VCaP (cell line): Measurements from ENCODE around the gene ARHGEF17.

Experiments
- H3K27ac ChIP-seq: fragments of 450-650 bp; 2 replicates; pipeline ENCODE4 v1.5.1; 2017
- TF ChIP-seq, protein P1 (sequence below): fragments of 450-650 bp; conservative IDR thresholded peaks from 2 replicates; pipeline ENCODE4 v1.5.1; 2017; ENCODE audit warnings: mild to moderate bottlenecking, moderate library complexity

ARHGEF17 gene

DNA sequence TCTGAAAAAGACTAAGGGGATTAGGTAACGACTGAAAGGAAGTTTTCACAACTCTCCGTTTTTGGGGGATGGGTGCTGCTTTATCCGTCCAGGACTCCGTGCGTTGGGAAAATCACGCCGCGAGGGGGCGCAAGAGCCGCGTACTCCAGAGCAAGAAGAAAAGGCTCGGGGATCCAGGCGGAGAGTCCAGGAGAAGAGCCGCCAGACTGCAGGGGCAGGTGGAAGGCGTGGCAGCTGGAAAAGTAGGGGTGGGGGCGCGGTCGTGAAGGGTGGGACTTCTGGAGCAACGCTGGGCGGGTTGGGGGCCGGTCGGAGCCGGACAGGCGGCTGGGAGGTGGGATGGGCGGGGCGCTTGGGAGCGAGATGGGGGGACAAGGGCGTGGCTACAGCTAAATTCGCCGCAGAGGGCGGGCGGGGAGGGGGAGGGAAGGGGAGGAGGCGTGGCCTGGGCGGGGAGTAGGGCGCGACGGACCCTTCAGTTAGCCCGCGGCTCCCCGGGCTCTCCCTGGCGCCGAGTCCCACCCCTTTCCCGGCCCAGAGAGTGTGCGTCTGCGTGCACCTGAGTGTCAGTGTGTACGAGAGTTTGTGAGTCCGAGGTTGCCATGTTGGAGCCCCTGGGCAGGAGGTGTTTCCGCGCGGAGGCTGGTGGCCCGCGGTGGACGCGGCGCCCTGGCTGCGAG is 613 bp upstream of the ARHGEF17 start:
- H3K27ac ChIP-seq: peak overlapping the region; percentile 92
- TF ChIP-seq, protein P1, sequence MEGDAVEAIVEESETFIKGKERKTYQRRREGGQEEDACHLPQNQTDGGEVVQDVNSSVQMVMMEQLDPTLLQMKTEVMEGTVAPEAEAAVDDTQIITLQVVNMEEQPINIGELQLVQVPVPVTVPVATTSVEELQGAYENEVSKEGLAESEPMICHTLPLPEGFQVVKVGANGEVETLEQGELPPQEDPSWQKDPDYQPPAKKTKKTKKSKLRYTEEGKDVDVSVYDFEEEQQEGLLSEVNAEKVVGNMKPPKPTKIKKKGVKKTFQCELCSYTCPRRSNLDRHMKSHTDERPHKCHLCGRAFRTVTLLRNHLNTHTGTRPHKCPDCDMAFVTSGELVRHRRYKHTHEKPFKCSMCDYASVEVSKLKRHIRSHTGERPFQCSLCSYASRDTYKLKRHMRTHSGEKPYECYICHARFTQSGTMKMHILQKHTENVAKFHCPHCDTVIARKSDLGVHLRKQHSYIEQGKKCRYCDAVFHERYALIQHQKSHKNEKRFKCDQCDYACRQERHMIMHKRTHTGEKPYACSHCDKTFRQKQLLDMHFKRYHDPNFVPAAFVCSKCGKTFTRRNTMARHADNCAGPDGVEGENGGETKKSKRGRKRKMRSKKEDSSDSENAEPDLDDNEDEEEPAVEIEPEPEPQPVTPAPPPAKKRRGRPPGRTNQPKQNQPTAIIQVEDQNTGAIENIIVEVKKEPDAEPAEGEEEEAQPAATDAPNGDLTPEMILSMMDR: peak; percentile 95

DNA sequence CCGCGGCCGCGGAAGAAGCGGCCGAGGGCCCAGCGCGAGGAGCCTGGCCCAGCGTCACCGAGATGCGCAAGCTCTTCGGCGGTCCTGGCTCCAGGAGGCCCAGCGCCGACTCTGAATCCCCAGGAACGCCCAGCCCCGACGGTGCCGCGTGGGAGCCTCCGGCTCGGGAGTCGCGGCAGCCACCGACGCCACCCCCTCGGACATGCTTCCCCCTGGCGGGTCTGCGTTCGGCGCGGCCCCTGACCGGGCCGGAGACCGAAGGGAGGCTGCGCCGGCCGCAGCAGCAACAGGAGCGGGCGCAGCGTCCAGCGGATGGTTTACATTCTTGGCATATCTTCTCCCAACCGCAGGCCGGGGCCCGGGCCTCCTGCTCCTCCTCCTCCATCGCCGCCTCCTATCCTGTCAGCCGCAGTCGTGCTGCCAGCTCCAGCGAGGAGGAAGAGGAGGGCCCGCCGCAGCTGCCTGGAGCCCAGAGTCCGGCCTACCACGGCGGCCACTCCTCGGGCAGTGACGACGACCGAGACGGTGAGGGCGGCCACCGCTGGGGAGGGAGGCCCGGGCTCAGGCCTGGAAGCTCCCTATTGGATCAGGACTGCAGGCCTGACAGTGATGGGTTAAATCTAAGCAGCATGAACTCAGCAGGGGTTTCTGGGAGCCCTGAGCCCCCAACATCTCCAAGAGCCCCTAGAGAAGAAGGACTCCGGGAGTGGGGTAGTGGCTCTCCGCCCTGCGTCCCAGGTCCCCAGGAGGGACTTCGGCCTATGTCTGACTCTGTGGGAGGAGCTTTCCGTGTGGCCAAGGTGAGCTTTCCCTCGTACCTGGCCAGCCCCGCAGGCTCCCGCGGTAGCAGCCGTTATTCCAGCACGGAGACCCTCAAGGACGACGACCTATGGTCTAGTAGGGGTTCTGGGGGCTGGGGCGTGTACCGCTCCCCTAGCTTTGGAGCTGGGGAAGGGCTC is 1.2 kb downstream of the ARHGEF17 start:
- TF ChIP-seq, protein P1: no peak

DNA sequence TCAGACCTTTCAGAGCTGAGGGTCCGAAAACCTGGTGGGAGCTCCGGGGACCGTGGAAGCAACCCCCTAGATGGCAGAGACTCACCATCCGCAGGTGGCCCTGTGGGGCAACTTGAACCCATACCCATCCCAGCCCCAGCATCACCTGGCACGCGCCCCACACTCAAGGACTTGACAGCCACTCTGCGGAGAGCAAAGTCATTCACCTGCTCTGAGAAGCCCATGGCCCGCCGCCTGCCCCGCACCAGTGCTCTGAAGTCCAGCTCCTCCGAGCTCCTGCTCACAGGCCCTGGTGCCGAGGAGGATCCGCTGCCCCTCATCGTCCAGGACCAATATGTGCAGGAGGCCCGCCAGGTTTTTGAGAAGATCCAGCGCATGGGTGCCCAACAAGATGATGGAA is 2.0 kb downstream of the ARHGEF17 start:
- H3K27ac ChIP-seq: no peak overlapping the region
- TF ChIP-seq, protein P1: no peak

More for the DNA sequence above, 1.2 kb downstream of the ARHGEF17 start:
- H3K27ac ChIP-seq: peak overlapping the region; percentile 92

DNA sequence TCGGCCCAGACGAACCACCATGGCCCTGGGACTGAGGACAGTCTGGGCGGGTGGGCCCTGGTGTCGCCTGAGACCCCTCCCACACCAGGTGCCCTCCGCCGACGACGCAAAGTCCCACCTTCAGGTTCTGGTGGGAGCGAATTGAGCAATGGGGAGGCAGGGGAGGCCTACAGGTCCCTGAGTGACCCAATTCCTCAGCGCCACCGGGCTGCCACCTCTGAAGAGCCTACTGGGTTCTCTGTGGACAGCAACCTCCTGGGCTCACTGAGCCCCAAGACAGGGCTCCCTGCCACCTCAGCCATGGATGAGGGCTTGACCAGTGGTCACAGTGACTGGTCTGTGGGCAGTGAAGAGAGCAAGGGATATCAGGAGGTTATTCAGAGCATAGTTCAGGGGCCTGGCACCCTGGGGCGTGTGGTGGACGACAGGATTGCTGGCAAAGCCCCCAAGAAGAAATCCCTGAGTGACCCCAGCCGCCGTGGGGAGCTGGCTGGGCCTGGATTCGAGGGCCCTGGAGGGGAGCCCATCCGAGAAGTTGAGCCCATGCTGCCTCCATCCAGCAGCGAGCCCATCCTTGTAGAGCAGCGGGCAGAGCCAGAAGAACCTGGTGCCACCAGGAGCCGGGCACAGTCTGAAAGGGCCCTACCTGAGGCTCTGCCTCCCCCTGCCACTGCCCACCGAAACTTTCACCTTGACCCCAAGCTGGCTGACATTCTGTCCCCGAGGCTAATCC is 2.8 kb downstream of the ARHGEF17 start:
- H3K27ac ChIP-seq: no peak overlapping the region
- TF ChIP-seq, protein P1: no peak

DNA sequence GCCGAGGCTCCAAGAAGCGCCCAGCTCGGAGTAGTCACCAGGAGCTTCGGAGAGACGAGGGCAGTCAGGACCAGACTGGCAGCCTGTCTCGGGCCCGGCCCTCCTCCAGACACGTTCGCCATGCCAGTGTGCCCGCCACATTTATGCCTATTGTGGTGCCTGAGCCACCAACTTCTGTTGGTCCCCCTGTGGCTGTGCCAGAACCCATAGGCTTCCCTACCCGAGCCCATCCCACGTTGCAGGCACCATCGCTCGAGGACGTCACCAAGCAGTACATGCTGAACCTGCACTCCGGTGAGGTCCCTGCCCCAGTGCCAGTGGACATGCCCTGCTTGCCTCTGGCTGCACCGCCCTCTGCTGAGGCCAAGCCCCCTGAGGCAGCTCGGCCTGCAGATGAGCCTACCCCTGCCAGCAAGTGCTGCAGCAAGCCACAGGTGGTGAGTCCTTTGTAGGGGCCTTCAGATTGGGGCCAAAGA is 3.4 kb downstream of the ARHGEF17 start:
- TF ChIP-seq, protein P1: no peak
- no peak overlapping the region for H3K27ac ChIP-seq

DNA sequence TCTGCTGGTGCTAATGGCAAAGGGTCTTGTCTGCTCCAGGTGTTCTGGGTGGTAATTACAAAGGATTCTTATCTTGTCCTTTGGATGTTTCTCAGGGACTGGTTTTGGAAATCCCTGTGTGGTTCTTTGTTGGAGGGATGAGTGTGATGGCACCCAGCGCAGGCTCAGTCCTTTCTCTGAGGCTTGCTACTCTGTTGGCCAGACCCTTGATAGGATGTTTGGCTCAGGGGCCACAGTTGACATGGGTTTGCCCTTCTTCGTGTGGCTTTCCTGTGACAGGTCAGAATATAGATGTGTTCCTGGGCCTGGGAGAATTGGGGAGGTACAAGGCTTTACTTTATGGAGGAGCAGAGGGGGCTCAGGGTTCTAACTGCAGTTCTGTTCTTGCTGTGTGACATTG is 4.0 kb downstream of the ARHGEF17 start:
- TF ChIP-seq, protein P1: no peak
- no peak overlapping the region for H3K27ac ChIP-seq

DNA sequence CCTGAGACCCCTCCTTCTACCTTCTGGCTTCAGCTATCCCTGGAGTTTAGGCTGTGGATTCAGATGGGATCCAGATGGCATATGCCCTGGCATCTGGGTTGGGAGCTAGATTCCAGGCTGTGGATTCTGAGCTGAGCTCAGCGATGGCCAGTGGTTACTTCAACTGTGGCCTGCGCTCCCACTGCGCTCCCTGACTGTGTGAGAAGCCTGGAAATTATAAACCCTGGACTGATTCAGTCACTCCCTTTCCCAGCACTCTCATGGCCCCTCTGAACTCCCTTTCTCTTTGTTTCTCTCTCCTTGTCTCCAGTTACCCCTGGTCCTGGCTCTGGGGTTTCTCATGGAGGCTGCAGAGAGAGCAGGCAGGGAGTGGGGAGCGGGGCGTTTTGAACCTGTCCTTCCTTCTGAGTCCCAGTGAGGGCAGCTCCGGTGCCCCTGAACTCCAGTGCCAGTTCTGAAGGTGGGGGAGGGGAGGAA is 4.8 kb downstream of the ARHGEF17 start:
- TF ChIP-seq, protein P1: no peak
- no peak overlapping the region for H3K27ac ChIP-seq
